ENCODE data around the gene BPIFB6.

Gene BPIFB6

DNA sequence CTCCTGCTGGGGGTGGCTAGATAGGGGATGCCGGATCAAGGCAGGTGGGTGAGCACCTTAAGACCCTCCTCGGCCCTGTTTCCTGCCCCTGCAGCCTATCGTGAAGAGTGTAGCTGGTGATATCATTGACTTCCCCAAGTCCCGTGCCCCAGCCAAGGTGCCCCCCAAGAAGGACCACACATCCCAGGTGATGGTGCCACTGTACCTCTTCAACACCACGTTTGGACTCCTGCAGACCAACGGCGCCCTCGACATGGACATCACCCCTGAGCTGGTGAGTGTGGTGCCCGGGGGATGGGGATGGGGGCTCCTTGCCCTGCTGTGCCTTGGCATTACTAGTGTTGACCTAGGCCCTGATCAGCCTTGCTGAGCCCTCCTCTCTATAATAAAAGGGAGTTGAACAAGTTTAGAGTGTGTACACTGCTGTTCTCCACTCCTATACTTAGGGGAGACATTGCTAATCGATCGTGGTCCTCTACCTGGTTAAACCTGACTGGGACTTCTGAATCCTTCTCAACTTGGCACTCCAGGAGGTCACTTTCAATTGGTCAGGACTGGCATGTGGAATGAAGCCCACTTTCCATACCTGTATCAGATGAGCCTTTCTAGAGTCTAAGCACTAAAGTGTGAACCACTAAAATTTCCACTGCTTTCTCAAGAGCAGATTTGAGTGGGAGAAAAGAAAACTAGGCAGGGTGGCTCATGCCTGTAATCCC, 33.3 kb downstream of the BPIFB6 start:
- no peak for DNase-seq

DNA sequence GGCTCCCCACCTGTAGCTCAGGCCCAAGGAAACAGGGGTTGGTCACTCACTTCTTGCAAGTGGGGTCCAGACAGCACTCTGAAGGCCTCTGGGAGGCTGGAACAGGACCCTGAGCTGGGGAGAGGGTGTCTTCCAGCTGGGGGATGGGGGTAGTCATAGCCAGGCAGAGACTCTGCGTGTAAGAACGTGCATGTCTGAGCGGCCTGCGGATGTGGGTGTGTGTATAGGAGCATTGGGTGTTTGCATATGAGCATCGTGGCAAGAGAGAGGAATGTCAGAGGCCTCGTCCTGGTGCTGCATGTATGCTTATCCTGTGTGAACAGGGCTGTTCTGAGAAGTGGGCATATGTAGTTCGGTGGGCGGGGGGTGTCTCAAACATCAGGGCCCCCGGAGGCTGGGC, 34.3 kb downstream of the BPIFB6 start:
- DNase-seq: no peak

DNA sequence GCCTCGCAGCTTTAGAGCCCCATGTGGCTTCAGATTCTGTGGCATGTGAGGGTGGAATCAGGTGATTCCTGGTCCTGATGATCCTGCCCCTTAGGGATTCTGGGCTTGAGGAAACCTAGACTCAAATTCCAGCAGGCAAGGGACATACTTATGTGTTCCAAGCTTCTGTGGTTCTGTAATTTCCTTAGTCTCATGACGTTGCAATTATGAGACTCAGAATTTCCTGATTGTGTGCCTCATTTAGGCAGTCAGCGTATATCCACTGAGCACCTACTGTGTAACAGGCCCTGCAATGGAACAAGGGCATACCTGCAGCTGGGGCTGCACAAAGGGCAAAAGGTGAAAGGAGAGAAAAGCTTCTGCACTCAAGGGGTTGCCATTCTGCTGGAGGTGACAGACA, 36.4 kb downstream of the BPIFB6 start:
- no peak for DNase-seq

DNA sequence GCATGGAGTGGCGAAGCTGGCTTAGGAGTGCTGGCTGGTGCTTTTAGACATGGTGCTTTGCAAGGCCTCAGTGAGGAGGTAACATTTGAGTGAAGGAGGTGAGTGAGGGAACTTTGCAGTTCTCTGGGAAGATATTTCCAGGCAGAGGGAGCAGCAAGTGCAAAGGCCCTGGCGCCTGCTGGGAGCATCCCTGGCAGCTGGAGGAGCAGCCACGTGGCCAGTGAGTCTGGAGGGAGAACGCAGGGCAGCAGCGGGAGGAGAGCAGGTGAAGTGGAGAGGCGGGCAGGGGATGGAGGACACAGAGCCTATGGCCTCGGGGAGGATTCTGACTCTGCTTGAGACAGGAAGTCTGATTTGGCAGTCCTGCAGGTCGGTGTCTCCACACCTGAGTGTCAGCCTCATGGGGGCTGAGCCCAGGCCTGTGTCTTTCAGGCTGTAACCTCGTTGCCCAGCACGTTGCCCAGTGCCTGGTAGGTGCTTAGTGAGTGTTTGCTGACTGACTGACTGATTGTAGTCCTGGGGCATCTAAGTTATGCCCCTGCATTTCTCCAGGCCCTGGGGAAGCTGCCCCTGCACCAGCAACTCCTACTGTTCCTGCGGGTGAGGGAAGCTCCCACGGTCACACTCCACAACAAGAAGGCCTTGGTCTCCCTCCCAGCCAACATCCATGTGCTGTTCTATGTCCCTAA, 36.9 kb downstream of the BPIFB6 start:
- DNase-seq: no peak

DNA sequence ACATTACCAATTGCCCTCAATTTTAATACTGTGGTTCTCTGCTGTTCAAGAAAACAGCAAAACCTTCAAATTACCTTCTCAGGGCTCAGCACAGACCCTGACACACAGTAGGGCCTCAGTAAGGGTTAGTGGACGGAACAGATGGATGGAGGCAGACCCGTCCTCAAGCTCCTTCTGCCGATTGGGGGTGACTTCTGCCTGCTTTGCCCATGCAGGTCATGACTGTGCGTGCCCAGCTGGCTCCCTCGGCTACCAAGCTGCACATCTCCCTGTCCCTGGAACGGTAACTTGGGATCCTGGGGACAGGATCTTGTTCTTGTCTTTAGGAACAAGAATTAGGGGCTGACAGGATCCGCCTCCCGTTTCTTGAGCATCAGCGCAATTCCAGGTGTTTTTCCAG, 38.2 kb downstream of the BPIFB6 start:
- DNase-seq: no peak

DNA sequence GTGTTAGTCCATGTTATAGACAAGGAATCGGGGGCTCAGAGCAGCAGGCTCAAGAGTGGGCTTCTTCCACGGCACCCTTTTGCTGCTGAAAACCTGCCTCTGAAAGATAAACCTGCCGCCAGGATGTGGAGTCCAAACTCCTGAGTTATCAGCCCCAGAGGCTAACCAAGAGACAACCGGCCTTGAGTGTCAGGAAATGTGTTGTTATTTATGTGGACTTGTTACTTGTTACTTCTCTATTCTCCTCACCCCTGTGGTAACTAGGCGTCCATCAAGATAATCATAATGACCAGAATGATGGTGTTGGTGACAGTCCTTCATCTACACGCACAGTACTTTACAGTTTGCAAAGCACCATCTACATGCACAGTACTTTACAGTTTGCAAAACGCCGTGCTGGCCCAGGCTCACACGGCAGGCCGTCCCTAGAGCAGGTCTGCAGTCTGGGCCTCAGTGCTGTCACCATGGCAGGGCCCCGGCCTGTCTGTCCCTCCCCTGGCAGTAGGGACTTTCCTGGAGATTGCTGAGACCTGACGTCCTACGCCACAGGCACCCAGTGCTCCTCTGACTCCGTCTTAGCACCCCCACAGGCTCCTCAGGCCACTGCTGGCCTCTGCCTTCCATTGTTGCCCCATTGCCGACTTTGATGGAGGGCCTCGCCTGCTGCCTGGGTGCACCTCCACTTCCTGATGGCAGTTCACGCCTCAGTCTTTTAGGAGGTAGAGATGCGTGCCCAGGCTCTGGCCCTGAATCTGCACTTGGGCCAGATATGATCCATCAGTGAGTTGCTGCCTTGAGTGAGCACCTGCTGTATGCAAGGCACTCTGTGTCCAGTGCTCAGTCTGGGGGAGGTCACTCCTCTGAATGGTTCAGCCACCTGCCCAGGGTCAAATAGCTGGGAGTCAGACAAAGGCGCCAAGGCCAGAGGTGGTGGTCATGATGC, 38.9 kb downstream of the BPIFB6 start:
- DNase-seq: no peak

DNA sequence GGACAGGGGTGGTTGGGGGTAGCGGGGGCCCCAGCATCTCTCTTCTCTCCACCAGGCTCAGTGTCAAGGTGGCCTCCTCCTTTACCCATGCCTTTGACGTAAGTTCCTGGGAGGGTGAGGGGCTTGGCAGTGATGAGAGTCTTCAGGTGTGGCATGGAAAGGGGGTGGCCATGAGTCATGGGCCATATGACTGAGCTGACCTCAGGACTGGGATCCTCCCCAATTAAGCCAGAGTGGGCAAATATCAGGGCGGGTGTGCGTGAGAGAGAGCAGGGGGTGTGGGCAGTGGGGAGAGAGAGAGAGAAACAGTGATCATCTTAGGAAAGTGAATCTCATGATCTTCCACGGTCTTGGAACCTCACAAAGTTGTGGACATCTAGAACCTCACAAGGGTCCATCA, 39.8 kb downstream of the BPIFB6 start:
- no peak for DNase-seq

DNA sequence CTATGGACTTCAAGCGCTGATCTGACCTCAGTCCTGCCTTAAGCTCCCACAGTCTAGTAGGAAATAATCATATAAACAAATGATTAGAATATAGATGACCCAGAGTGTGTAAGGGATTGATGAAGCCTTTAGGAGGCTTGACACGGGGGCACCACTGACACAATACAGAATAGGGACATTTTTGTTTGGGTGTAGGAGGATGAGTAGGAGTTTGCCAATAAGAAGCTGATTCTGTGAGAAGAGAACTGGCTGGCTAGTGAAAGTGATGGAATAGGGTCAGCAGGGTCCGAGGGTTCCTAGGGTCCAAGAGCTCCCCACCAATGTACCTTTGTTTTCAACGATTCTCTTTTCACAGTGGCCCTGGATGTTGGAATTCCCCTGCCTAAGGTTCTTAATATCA, 40.9 kb downstream of the BPIFB6 start:
- no peak for DNase-seq

DNA sequence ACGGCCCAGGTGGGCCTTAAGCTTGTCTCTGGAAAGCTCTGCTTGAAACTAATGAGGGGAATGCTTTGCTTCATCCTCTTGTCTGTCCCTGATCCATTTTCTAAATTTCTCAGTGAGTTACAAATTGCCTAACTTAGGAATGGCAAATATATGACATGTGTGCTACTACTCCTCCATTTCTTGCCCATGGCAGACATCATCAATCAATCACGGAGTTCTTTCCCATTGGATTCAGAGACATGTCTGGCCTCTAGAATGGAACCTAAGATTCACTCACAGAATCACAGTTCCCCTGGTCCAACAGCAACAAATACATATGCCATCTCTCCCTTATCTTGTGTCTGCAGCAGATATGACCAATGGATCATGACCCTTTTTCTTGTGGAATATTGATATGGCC, 41.4 kb downstream of the BPIFB6 start:
- no peak for DNase-seq

DNA sequence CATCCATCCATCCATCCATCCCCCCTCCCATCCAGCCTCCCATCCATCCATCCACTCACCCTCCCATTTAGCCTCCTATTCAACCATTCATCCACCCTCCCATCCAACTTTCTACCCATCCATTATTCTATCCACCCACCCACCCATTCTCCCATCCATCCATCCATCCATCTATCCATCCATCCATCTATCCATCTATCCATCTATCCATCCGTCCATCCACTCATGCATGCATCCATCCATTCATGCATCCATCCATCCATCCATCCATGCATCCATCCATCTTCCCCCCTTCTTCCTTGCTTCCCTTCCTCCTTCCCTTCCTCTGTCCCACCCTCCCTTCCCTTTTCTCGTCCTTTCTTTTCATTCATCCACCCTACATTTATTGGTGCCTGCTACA, 43.2 kb downstream of the BPIFB6 start:
- no peak for DNase-seq

DNA sequence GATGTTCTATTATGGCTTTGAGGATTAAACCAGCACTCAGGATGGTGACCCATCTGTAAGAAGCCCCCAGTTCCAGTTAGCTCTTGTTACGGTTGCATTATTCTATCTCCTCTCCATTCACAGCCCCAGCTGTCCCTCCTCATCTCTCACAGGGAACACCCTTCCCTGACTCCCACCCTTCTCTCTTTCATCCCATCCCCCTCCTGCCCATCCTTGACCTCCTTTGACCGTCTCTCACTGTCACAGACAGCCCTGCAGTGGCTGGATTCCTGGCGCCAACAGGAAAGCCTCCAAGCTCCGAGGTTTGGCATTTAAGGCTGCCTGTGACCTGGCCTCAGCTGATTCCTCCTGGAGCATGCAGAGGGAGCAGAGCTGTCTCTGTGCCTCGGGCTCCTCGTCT, 43.8 kb downstream of the BPIFB6 start:
- DNase-seq: no peak

DNA sequence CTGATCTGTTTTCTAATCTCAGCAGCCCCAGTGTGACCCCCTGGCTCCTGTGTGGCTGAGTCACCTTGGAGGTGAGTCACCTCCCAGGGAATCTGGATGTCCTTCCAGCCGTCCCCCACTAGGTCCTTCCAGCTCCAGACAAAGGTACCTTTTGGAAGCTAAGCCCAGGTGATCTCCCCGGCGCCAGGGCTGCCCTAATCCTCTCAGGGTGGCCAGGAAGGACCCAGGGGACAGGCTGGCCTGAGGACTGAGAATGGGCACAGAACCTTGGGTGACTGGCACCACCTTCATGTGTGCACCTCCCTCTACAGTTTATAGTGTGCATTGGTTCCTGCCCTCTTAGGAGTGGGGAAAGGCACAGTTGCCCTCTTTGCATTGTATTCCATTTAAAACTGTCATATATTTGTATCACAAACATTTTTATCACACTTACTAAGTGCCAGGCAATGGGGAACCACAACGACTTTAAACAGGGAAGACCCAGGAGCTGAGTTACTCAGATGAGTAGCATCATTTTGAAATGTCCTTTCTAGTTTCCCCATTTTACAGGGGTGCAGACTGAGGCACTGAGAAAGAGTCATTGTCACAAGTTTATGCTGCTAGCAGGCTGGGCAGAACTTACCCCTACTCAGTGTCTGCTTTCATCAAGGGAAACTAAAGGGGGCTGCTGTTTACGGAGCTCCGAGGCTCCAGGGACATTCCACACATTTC, 45.4 kb downstream of the BPIFB6 start:
- no peak for DNase-seq

DNA sequence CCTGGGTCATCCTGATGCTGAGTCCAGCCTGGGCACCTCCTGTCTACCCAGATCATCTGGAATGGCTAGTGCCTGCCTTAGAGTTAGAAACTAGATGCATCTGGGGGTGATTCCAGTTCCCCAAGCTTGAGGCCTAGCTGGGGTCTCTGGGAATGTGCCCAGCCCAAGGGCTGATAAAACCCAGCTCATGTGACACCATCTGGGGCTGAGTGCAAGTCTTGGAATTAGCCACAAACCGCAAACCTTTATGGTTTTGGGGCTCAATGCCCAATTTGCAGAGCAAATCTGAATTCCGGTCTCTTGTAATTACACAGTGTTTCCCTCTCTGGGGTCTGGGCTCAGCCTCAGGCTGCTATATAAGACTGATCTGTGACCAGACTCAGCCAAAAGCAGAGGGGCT, 47.8 kb downstream of the BPIFB6 start, which contains the start of gene BPIFB4:
TSS of gene BPIFB4 (plus strand) at position 385 of the 400 bp plus-strand sequence. CDS start 1,884 bp downstream, outside the sequence.
- no peak for DNase-seq

DNA sequence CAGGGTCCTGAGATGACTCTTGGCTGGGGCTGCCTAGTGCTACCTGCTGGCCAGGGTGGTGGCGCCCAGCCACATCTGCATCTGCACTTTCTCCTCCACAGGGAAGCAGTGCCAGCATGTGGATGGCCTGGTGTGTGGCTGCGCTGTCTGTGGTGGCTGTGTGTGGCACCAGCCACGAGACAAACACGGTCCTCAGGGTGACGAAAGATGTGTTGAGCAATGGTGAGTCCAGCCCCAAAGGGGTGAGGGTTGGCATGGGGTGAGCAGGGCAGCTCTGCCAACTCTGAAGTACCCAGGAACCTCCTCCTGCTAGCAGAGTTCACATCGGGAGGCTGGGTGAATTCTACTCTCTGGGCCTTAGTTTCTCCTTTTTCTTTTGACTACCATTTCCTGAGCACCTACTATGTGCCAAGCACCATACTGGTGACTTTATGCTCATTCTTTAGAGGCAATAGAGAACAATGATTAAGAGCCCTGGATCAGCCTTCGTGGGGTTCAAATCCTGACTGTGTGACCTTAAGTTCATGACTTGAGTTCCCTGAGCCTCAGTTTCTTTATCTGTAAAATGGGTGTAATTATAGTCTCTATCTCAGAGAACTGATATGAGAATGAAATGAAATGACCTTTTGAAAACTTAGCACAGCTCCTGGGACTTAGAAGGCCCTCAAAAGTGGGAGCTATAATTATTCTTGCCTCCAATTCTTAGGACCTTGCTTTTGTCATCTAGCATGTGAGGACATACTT, 50.1 kb downstream of the BPIFB6 start:
- no peak for DNase-seq

DNA sequence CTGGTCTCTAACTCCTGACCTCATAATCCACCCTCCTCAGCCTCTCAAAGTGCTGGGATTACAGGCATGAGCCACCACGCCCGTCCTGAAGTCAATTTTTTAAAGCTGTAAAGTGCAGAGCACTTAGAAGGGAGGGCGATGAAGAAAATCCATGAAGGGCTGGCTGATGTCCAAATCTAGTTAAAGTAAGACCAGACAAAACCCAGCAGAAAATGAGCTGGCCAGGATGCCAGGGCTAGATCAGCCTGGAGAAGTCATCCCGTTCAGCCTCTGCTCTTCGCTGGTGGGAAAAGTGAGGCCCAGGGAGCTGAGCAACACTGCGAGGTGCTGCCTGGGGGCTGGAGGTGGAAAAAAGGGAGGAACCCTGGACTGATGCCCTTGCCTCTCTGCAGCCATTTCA, 51.1 kb downstream of the BPIFB6 start:
- DNase-seq: no peak

DNA sequence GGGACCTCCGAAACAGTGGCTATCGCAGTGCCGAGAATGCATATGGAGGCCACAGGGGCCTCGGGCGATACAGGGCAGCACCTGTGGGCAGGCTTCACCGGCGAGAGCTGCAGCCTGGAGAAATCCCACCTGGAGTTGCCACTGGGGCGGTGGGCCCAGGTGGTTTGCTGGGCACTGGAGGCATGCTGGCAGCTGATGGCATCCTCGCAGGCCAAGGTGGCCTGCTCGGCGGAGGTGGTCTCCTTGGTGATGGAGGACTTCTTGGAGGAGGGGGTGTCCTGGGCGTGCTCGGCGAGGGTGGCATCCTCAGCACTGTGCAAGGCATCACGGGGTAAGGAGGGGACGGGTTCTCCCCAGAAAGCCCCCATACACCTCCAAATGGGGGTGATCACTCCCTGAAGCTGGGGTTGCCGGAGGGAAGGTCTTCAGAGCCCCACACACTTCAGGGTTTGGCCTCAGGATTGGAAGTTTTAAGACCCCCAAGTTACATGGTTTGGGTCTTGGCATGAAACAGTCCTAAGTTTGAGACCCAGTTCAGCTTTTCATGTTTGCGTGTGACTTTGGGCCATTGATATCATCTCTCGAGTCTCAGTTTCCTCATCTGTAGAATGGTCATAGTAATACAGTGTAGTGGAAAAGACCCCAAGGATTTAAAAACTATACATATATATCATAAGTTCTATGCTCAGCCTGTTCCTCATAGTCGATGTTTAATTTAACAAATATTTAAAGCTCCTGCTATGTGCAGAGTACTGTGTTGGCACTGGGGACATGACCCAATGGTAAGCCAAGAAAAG, 52.3 kb downstream of the BPIFB6 start:
- DNase-seq: no peak

DNA sequence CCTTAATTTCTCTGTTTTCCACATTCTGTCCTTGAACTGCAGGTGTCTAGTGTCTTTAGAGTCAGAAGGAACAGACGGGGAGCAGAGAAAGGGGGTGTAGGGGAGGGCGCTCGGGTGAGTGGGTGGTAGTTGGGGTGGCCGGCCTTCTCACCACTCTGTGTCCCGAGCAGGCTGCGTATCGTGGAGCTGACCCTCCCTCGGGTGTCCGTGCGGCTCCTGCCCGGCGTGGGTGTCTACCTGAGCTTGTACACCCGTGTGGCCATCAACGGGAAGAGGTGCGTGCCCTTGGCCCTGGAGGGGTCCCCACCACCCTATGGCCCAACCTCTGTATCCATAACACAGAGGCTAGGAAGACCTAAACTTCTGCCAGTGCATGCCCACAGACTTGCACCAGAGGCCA, 53.3 kb downstream of the BPIFB6 start:
- DNase-seq: no peak

DNA sequence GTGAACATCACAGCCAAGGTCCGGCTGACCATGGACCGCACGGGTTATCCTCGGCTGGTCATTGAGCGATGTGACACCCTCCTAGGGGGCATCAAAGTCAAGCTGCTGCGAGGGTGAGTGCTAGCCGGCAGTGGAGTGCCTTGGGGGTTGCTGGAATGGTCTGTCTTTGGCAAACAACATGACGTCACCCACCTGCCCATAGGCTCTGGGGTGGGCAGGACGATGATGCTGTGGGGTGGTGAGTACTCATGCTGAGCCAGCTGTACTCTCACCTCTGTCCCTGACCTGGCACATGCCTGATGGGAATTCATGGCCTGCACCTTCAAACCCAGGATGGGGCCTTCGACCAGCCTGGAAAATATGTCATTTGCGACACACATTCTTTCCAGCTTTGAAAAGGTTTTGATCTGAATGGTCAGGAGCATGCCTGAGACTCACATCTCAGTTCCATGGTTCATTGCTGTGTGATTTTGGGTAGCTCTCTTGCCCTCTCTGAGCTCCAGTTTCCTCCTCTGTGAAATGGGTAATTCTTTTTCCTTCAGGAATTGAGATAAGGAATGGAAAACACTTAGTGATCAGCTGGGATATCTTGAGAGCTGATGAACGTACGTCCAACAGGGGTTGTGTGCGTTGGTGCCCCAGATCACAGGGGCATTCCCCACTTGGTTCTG, 54.7 kb downstream of the BPIFB6 start:
- no peak for DNase-seq

DNA sequence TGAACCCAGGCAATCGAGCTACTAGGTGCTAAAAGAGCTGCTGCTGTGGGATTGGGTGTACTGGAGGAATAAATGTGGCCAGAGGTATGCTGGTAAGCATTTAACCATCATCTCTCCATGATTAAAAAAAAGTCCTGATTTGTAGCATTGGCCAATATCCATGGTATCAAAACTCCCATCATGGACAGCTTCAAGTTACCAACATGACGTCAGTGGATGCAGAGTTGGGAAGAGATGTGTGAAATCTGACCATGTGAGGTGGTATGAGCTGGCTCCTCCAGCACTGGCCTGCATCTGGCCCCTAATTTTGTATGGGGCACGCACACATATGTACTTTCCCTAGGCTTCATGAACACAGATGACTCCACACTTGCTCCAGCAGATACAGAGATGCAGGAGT, 59.7 kb downstream of the BPIFB6 start:
- DNase-seq: no peak

DNA sequence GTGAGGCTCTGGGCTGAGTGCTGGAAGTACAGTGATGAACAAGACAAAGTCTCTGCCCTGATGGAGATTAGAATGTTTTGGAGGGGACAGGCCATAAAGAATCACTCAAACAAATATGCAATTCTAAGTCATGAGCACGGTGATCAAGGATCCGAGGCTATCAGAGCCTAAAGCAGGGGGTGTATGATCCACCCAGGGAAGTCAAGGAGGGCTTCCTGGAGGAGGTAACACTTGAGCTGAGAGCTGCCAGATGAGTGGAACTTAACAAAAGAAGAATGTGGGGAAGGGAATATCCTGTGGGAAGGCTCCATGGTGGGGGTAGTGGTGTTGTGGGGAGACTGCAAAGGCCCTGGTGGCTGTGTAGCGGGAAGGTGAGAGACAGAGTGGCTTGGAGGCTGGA, 60.2 kb downstream of the BPIFB6 start:
- DNase-seq: no peak

DNA sequence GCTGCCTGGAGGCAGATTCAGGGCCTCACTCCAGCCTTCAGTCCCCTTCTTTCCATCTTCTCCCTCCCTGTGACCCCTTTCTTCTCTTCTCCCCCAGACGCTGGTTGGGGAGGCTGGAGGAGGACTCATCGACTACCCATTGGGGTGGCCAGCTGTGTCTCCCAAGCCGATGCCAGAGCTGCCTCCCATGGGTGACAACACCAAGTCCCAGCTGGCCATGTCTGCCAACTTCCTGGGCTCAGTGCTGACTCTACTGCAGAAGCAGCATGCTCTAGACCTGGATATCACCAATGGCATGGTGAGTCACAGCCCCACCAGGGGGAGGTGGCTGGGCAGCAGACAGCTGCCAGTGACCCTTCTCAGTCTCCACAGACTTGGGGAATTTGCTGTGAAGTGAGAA, 60.9 kb downstream of the BPIFB6 start:
- no peak for DNase-seq

All from SW 1271 (cell line).